Nephron progenitor cell (in vitro differentiated cells): Measurements from ENCODE around the gene CIITA.

Source experiments
- DNase-seq: peaks from one replicate; pipeline ENCODE4 v3.0.0; 2021
- H3K27ac Mint-ChIP-seq: 2 replicates; pipeline ENCODE4 v1.8.0; 2021; ENCODE audit warnings: mild to moderate bottlenecking, moderate library complexity, mixed read lengths
- H3K27me3 Mint-ChIP-seq: 2 replicates; pipeline ENCODE4 v1.8.0; 2021; ENCODE audit warnings: mild to moderate bottlenecking, low read depth, mixed read lengths; ENCODE audit not compliant: poor library complexity
- H3K36me3 Mint-ChIP-seq: 2 replicates; pipeline ENCODE4 v1.8.0; 2021; ENCODE audit warnings: low read depth, mixed read lengths
- H3K4me1 Mint-ChIP-seq: 2 replicates; pipeline ENCODE4 v1.8.0; 2021; ENCODE audit warnings: mixed read lengths
- H3K4me3 Mint-ChIP-seq: 2 replicates; pipeline ENCODE4 v1.8.0; 2021; ENCODE audit warnings: mild to moderate bottlenecking, moderate library complexity, mixed read lengths
- H3K9me3 Mint-ChIP-seq: 2 replicates; pipeline ENCODE4 v1.8.0; 2021; ENCODE audit warnings: mild to moderate bottlenecking, moderate library complexity, mixed read lengths
- CTCF ChIP-seq: fragments of 200-600 bp; sonication (generic); IDR thresholded peaks from 2 replicates; pipeline ENCODE4 v1.5.0; 2021; ENCODE audit warnings: antibody characterized with exemption

CIITA gene

GRCh38 chr16:10968498-10968897 lies 91.5 kb downstream of the CIITA start:
- Mint-ChIP-seq H3K27me3 (no peaks in the 10 kb centered on the region), H3K27ac (no peak overlapping the region), H3K36me3 (peaks cover 16% of the 10 kb centered on the region), H3K4me1 (peaks cover 27% of the 10 kb centered on the region), H3K9me3 (no peaks in the 10 kb centered on the region), H3K4me3 (no peak overlapping the region)
- DNase-seq, result no peak
- no peak for TF ChIP-seq CTCF

- Mint-ChIP-seq H3K27me3 (no peaks in the 10 kb centered on the region), H3K36me3 (peaks cover 19% of the 10 kb centered on the region), H3K4me1 (peaks cover 21% of the 10 kb centered on the region), H3K9me3 (no peaks in the 10 kb centered on the region), H3K27ac (no peak overlapping the region), H3K4me3 (no peak overlapping the region)
- no peak for TF ChIP-seq CTCF
- no peak for DNase-seq
Measured at GRCh38 chr16:10969615-10970014, 92.6 kb downstream of the CIITA start.

- Mint-ChIP-seq H3K4me3 (no peak overlapping the region), H3K4me1 (peaks cover 21% of the 10 kb centered on the region), H3K36me3 (peaks cover 23% of the 10 kb centered on the region), H3K27ac (no peak overlapping the region), H3K27me3 (peaks cover 3% of the 10 kb centered on the region), H3K9me3 (no peaks in the 10 kb centered on the region)
- TF ChIP-seq CTCF, result no peak
- no peak for DNase-seq
Measured at GRCh38 chr16:10970065-10970464, 93.1 kb downstream of the CIITA start.

- H3K9me3 Mint-ChIP-seq, result no peaks in the 10 kb centered on the region
- H3K36me3 Mint-ChIP-seq, result peaks cover 23% of the 10 kb centered on the region
- no peak overlapping the region for H3K27ac Mint-ChIP-seq
- peak; percentile 78 for TF ChIP-seq CTCF
- DNase-seq, result peak; percentile 52
- H3K4me1 Mint-ChIP-seq, result peaks cover 27% of the 10 kb centered on the region
- H3K27me3 Mint-ChIP-seq, result peaks cover 4% of the 10 kb centered on the region
- H3K4me3 Mint-ChIP-seq, result no peak overlapping the region
Measured at GRCh38 chr16:10971560-10971961, 94.6 kb downstream of the CIITA start.

- H3K4me3 Mint-ChIP-seq, result no peak overlapping the region
- H3K4me1 Mint-ChIP-seq, result peaks cover 34% of the 10 kb centered on the region
- H3K9me3 Mint-ChIP-seq, result no peaks in the 10 kb centered on the region
- H3K36me3 Mint-ChIP-seq, result peaks cover 23% of the 10 kb centered on the region
- DNase-seq, result no peak
- no peak for TF ChIP-seq CTCF
- peaks cover 5% of the 10 kb centered on the region for H3K27me3 Mint-ChIP-seq
- H3K27ac Mint-ChIP-seq, result peak overlapping the region; percentile 13
Measured at GRCh38 chr16:10972108-10972818, 95.3 kb downstream of the CIITA start.

- peaks cover 28% of the 10 kb centered on the region for H3K36me3 Mint-ChIP-seq
- H3K4me3 Mint-ChIP-seq, result no peak overlapping the region
- H3K4me1 Mint-ChIP-seq, result peaks cover 40% of the 10 kb centered on the region
- TF ChIP-seq CTCF, result no peak
- H3K27ac Mint-ChIP-seq, result no peak overlapping the region
- H3K9me3 Mint-ChIP-seq, result no peaks in the 10 kb centered on the region
- DNase-seq, result no peak
- H3K27me3 Mint-ChIP-seq, result peaks cover 7% of the 10 kb centered on the region
Measured at GRCh38 chr16:10972819-10973464, 95.9 kb downstream of the CIITA start.
